ENCODE data around the gene DTNB.

Gene DTNB

DNA sequence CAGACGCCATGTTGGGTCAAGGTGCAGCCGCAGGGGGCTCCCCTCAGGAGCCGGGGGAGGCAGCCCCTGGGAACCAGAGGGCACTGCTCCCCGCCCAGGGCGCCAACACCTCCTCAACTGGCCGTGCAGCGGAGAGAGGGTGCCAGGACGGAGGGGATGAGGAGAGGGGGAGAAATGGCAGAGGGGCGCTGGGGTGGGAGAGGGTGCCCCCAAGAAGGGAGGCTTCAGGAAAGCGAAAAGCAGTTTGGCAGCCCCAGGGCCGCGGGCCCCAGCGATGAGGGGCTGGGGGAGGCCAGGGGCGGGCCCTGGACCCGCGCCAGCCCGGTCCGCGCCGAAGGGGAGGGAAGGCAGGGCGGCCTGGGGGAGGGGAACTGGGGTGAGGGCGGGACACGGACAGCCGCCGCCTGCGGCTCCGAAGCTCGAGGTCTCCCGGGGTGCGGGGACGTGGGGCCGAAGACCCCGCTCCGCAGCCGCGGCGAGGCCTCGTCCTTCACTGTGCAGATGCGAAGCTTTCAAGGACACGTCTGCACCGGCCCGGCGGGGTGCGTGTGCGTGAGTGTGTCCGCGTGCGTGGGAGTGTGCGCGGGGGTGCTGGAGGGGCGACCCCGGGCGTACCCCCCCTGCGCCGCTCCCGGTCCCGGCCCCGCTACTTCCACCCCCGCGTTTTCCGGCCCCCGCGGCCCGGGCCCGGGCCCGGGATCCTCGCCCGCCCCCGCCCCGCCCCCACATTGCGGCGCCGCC lies 333.0 kb downstream of the DTNB start:
- DNase-seq (ENCODE audit: low read depth), result no peak

DNA sequence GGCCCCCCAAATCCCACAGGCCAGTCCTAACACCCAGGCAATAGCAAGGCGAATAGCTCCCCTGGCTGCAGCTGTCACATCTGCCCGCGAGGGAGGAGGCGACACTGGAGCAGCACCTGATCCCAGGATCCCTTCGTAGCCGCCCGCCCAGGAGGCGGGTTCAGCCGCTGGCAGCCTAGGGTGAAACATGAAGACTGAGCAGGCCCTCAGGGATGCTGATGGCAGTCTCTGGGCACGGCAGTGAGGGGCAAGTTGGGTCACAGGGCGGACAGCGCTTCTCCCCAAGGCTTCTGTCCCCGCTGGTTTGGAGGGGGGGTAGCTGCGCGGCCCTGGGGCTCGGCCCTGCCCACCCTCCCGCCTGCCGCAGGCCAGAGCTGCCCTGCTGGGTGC lies 333.6 kb downstream of the DTNB start:
- H3K4me3 ChIP-seq (ENCODE audit: control insufficient read depth, low read depth, low read length), result peak overlapping the region; percentile 56; the same call in 1 of the 2 replicates
- DNase-seq (ENCODE audit: low read depth), result no peak
- TF ChIP-seq, protein P1, sequence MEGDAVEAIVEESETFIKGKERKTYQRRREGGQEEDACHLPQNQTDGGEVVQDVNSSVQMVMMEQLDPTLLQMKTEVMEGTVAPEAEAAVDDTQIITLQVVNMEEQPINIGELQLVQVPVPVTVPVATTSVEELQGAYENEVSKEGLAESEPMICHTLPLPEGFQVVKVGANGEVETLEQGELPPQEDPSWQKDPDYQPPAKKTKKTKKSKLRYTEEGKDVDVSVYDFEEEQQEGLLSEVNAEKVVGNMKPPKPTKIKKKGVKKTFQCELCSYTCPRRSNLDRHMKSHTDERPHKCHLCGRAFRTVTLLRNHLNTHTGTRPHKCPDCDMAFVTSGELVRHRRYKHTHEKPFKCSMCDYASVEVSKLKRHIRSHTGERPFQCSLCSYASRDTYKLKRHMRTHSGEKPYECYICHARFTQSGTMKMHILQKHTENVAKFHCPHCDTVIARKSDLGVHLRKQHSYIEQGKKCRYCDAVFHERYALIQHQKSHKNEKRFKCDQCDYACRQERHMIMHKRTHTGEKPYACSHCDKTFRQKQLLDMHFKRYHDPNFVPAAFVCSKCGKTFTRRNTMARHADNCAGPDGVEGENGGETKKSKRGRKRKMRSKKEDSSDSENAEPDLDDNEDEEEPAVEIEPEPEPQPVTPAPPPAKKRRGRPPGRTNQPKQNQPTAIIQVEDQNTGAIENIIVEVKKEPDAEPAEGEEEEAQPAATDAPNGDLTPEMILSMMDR (IDR thresholded peaks at IDR 0.05; ENCODE audit: control insufficient read depth, insufficient read depth, low read depth, low read length, missing control alignments), result no peak

More for the DNA sequence above, 333.0 kb downstream of the DTNB start:
- H3K4me3 ChIP-seq (ENCODE audit: control insufficient read depth, low read depth, low read length), result peak overlapping the region; percentile 56
- TF ChIP-seq, protein P1 (IDR thresholded peaks at IDR 0.05; ENCODE audit: control insufficient read depth, insufficient read depth, low read depth, low read length, missing control alignments), result no peak

DNA sequence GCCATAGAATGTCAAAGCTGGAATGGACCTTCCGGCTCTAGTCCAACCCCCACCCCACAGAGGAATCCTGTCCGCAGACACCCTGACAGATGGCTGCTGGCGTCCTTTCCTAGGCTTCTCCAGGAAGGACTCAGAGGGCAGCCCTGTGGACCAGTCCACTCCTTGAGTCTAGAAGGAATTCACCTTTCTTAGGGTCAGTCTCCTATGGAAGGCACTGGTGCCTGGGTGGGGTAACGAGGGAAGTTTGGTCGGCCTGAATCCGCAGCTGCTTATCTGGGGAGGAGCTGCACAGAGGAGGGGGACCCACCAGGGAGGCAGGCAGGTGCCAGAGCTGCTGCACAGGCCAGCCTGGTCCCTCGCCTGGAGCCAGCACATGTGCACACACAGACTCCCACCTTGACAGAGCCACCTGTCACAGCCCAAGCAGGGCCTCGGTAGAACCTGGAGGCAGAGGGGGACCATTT lies 334.1 kb downstream of the DTNB start:
- DNase-seq (ENCODE audit: low read depth), result no peak
- TF ChIP-seq, protein P1 (IDR thresholded peaks at IDR 0.05; ENCODE audit: control insufficient read depth, insufficient read depth, low read depth, low read length, missing control alignments), result no peak
- H3K4me3 ChIP-seq (ENCODE audit: control insufficient read depth, low read depth, low read length), result no peak overlapping the region

DNA sequence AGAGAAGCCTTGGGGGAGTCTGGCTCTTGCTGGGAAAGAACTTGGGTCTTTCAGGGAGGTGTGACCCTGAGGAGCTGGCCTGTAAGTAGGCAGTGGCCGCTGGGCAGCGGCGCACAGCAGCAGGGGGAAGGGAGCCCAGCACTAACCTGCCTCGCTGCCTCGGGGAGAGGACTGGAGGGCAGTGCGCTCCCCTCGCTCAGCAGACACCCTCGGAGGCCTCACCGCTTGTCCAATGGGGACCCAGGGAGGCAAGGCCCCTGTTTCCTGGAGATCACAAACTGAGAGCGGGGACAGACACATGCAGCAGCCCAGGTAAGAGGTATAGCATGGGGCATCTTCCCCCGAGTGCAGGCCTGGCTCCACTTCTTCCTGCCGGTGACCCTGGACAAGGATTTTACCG lies 335.0 kb downstream of the DTNB start:
- H3K4me3 ChIP-seq (ENCODE audit: control insufficient read depth, low read depth, low read length), result no peak overlapping the region
- no peak for DNase-seq (ENCODE audit: low read depth)
- TF ChIP-seq, protein P1 (IDR thresholded peaks at IDR 0.05; ENCODE audit: control insufficient read depth, insufficient read depth, low read depth, low read length, missing control alignments), result no peak

DNA sequence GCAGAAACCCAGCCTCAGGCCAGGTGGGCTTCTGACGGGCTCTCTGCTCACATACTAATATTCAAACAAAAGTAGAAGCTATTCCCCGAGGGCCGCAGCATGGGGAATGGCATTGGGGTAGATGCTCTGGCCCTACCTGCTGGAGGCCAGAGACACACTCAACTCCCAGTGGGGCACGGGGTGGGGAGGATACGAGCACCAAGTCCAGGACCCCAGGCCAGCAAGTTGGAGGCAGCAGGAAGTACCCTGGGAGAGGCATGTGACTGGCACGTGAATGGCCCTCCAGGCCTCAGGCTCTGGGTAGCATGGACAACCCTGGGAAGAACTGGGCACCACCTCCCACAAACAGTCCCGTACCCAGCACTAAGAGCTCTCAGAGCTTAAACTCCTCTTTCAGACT lies 335.5 kb downstream of the DTNB start:
- TF ChIP-seq, protein P1 (IDR thresholded peaks at IDR 0.05; ENCODE audit: control insufficient read depth, insufficient read depth, low read depth, low read length, missing control alignments), result no peak
- no peak for DNase-seq (ENCODE audit: low read depth)
- H3K4me3 ChIP-seq (ENCODE audit: control insufficient read depth, low read depth, low read length), result no peak overlapping the region

DNA sequence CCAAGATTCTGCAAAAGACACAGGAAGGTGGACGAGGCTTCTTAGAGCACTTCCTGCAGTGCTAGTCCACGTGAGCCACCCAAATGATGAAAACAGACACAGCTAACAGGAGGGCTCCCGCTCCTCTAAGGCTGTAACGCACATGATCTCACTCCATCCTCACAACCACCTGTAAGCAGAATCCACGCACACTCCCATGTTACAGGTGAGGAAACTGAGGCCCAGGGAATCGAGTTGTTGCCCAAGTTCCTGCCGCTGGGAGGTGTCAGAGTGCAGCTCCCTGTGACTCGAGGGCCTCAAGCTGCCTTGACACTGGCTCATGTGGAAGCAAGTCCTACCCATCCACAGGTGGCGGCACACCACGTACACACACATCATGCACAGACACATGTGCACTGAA lies 336.1 kb downstream of the DTNB start:
- H3K4me3 ChIP-seq (ENCODE audit: control insufficient read depth, low read depth, low read length), result no peak overlapping the region

More for the DNA sequence above, 336.1 kb downstream of the DTNB start:
- no peak for DNase-seq (ENCODE audit: low read depth)
- TF ChIP-seq, protein P1 (IDR thresholded peaks at IDR 0.05; ENCODE audit: control insufficient read depth, insufficient read depth, low read depth, low read length, missing control alignments), result no peak
